PC-9 (cell line): ENCODE data around the gene SLC15A1.

Experiments
- EZH2 ChIP-seq: fragments of 200-600 bp; sonication (generic); IDR thresholded peaks from 2 replicates; pipeline ENCODE4 v1.8.0; 2017; ENCODE audit warnings: antibody characterized with exemption, low read depth
- TF ChIP-seq, protein P1 (sequence below): fragments of 200-600 bp; sonication (generic); conservative IDR thresholded peaks from 2 replicates; pipeline ENCODE4 v1.6.1; 2017; ENCODE audit warnings: mixed run types, antibody characterized with exemption, mild to moderate bottlenecking, moderate library complexity

DNA sequence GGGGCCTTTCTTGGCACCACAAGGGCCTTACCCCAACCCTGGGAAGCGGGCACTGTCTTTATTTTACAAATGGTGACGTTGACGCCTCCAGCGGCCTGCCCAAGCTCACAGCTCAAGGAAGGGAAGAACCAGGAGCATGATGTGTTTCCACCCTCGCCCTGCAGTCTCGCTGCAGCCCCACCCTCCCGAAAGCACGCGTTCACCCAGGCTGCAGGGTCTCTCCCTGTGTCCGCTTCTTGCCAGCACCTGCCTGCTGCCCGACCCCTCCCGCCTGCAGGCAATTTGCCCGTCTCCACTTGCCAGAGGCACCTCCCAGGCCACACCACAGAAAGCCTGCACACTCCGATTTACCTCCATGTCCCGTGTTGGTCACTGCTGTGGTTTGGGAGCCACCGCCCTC, 76.6 kb downstream of the SLC15A1 start:
- TF ChIP-seq, protein P1, sequence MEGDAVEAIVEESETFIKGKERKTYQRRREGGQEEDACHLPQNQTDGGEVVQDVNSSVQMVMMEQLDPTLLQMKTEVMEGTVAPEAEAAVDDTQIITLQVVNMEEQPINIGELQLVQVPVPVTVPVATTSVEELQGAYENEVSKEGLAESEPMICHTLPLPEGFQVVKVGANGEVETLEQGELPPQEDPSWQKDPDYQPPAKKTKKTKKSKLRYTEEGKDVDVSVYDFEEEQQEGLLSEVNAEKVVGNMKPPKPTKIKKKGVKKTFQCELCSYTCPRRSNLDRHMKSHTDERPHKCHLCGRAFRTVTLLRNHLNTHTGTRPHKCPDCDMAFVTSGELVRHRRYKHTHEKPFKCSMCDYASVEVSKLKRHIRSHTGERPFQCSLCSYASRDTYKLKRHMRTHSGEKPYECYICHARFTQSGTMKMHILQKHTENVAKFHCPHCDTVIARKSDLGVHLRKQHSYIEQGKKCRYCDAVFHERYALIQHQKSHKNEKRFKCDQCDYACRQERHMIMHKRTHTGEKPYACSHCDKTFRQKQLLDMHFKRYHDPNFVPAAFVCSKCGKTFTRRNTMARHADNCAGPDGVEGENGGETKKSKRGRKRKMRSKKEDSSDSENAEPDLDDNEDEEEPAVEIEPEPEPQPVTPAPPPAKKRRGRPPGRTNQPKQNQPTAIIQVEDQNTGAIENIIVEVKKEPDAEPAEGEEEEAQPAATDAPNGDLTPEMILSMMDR: no peak
- TF ChIP-seq EZH2: no peak
